WTC11 (cell line): ENCODE results near the gene SERPINB4.

Experiments used
- CREB1 ChIP-seq: sonication (generic); formaldehyde crosslinking; IDR thresholded peaks from 2 replicates; pipeline ENCODE4 v1.8.0; 2023; ENCODE audit warnings: mild to moderate bottlenecking, missing genetic modification reagents
- CREM ChIP-seq: sonication (generic); formaldehyde crosslinking; IDR thresholded peaks from 2 replicates; pipeline ENCODE4 v1.8.1; 2022; ENCODE audit warnings: mild to moderate bottlenecking, missing genetic modification reagents, moderate library complexity
- CTCF ChIP-seq: fragments of 200-600 bp; IDR thresholded peaks from 2 replicates; pipeline ENCODE4 v1.8.0; 2022; ENCODE audit warnings: antibody characterized with exemption
- E2F1 ChIP-seq: sonication (generic); formaldehyde crosslinking; IDR thresholded peaks from 2 replicates; pipeline ENCODE4 v1.8.0; 2022; ENCODE audit warnings: mild to moderate bottlenecking, missing genetic modification reagents
- E2F5 ChIP-seq: sonication (generic); formaldehyde crosslinking; IDR thresholded peaks from 2 replicates; pipeline ENCODE4 v1.8.1; 2022; ENCODE audit warnings: mild to moderate bottlenecking, moderate library complexity, missing genetic modification reagents
- ELF4 ChIP-seq: sonication (generic); formaldehyde crosslinking; IDR thresholded peaks from 2 replicates; pipeline ENCODE4 v1.8.1; 2022; ENCODE audit warnings: low read depth, mild to moderate bottlenecking, moderate library complexity, missing genetic modification reagents
- ESRRA ChIP-seq: sonication (generic); formaldehyde crosslinking; IDR thresholded peaks from 2 replicates; pipeline ENCODE4 v1.8.1; 2022; ENCODE audit warnings: mild to moderate bottlenecking, missing genetic modification reagents, borderline replicate concordance
- HMGXB4 ChIP-seq: sonication (generic); formaldehyde crosslinking; IDR thresholded peaks from 2 replicates; pipeline ENCODE4 v1.8.1; 2023; ENCODE audit warnings: mild to moderate bottlenecking, moderate library complexity, missing genetic modification reagents
- JUN ChIP-seq: sonication (generic); formaldehyde crosslinking; IDR thresholded peaks from 2 replicates; pipeline ENCODE4 v1.8.0; 2023; ENCODE audit warnings: mild to moderate bottlenecking, missing genetic modification reagents
- NFATC4 ChIP-seq: fragments of 250-450 bp; sonication (Bioruptor Pico); IDR thresholded peaks from 2 replicates; pipeline ENCODE4 v1.9.0; 2021; ENCODE audit warnings: mild to moderate bottlenecking
- PRRX2 ChIP-seq: fragments of 250-450 bp; sonication (Bioruptor Pico); IDR thresholded peaks from 2 replicates; pipeline ENCODE4 v1.8.0; 2021; ENCODE audit warnings: mild to moderate bottlenecking
- USF1 ChIP-seq: sonication (generic); formaldehyde crosslinking; IDR thresholded peaks from 2 replicates; pipeline ENCODE4 v1.8.0; 2022; ENCODE audit warnings: mild to moderate bottlenecking, missing genetic modification reagents
- ZNF138 ChIP-seq: sonication (generic); formaldehyde crosslinking; conservative IDR thresholded peaks from 2 replicates; pipeline ENCODE4 v1.8.1; 2022; ENCODE audit warnings: mild to moderate bottlenecking, moderate library complexity, missing genetic modification reagents
- TF ChIP-seq, protein P1 (sequence below): sonication (generic); formaldehyde crosslinking; IDR thresholded peaks from 2 replicates; pipeline ENCODE4 v1.8.0; 2023; ENCODE audit warnings: missing genetic modification reagents, mild to moderate bottlenecking, borderline replicate concordance

DNA sequence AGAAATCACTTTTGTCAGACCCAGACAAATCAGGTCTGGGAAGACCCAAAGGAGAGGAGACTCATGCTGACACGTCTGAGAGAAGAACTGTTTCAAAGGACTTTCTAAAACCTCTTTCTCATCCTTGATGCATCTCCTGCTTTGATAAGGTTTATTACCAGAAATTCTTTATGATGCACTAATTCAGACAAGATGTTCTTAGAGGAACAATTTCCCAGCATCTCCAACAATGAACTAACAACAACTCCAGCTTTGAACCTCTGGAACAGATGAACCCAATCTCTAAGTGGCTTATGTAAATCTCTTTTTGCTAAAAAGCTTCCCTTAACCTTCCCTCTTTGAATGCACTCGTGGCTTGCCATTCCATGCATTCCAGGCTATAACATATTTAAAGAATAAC is 42.8 kb upstream of the SERPINB4 start:
- TF ChIP-seq CTCF (no peak), CREM (CRISPR knock-in tag) (no peak), CREB1 (no peak), JUN (CRISPR knock-in tag) (no peak), PRRX2 (CRISPR knock-in tag) (no peak), USF1 (CRISPR knock-in tag) (no peak), E2F1 (CRISPR knock-in tag) (no peak), ZNF138 (no peak), ESRRA (CRISPR knock-in tag) (no peak), HMGXB4 (CRISPR knock-in tag) (no peak), E2F5 (CRISPR knock-in tag) (no peak), NFATC4 (CRISPR knock-in tag) (no peak), ELF4 (no peak)
- TF ChIP-seq, protein P1, sequence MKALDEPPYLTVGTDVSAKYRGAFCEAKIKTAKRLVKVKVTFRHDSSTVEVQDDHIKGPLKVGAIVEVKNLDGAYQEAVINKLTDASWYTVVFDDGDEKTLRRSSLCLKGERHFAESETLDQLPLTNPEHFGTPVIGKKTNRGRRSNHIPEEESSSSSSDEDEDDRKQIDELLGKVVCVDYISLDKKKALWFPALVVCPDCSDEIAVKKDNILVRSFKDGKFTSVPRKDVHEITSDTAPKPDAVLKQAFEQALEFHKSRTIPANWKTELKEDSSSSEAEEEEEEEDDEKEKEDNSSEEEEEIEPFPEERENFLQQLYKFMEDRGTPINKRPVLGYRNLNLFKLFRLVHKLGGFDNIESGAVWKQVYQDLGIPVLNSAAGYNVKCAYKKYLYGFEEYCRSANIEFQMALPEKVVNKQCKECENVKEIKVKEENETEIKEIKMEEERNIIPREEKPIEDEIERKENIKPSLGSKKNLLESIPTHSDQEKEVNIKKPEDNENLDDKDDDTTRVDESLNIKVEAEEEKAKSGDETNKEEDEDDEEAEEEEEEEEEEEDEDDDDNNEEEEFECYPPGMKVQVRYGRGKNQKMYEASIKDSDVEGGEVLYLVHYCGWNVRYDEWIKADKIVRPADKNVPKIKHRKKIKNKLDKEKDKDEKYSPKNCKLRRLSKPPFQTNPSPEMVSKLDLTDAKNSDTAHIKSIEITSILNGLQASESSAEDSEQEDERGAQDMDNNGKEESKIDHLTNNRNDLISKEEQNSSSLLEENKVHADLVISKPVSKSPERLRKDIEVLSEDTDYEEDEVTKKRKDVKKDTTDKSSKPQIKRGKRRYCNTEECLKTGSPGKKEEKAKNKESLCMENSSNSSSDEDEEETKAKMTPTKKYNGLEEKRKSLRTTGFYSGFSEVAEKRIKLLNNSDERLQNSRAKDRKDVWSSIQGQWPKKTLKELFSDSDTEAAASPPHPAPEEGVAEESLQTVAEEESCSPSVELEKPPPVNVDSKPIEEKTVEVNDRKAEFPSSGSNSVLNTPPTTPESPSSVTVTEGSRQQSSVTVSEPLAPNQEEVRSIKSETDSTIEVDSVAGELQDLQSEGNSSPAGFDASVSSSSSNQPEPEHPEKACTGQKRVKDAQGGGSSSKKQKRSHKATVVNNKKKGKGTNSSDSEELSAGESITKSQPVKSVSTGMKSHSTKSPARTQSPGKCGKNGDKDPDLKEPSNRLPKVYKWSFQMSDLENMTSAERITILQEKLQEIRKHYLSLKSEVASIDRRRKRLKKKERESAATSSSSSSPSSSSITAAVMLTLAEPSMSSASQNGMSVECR = no peak
